Fibroblast of lung (primary cell): ENCODE measurements around the gene CLMN. TPM values are rescaled to one million over a fixed set of nuclear protein-coding genes. Genes with fewer than 3 reads are reported as not detected.

Experiments used
- DNase-seq, 2 donors: peaks; one replicate each; pipeline versions ENCODE4 v3.0.0 to v3.0.0-alpha.2; 2010; ENCODE audit warnings: low read depth in 2 of 2
- H2AFZ ChIP-seq: 2 replicates; pipeline ENCODE4 v1.5.1; 2012; ENCODE audit warnings: low read length, control low read depth, inconsistent platforms
- H3K27ac ChIP-seq: 2 replicates; pipeline ENCODE4 v1.5.1; 2011; ENCODE audit warnings: low read length, control low read depth; ENCODE audit not compliant: insufficient read depth
- H3K27me3 ChIP-seq: 2 replicates; pipeline ENCODE4 v1.5.1; 2011; ENCODE audit warnings: mild to moderate bottlenecking, low read length; ENCODE audit not compliant: control insufficient read depth, insufficient read depth
- H3K36me3 ChIP-seq: 2 replicates; pipeline ENCODE4 v1.5.1; 2011; ENCODE audit warnings: low read length; ENCODE audit not compliant: control insufficient read depth, insufficient read depth
- H3K4me1 ChIP-seq: 2 replicates; pipeline ENCODE4 v1.5.1; 2011; ENCODE audit warnings: low read length; ENCODE audit not compliant: control insufficient read depth, insufficient read depth; ENCODE audit errors: extremely low read depth
- H3K4me2 ChIP-seq: 2 replicates; pipeline ENCODE4 v1.5.1; 2011; ENCODE audit warnings: low read length, control low read depth; ENCODE audit not compliant: insufficient read depth; ENCODE audit errors: extremely low read depth
- H3K4me3 ChIP-seq, 4 experiments: fragments of 200-600 bp in 1 of 4; sonication (generic) in 1 of 4; replicated peaks in 1 of 4; 2 replicates each; pipeline ENCODE4 v1.5.1; 2011 to 2016; ENCODE audit warnings: low read length in 4 of 4, low read depth in 3 of 4, mild to moderate bottlenecking in 3 of 4, control low read depth in 2 of 4, inconsistent platforms in 1 of 4, mixed read lengths in 1 of 4; ENCODE audit not compliant: insufficient read depth in 1 of 4; ENCODE audit errors: control extremely low read depth in 1 of 4
- H3K79me2 ChIP-seq: 2 replicates; pipeline ENCODE4 v1.5.1; 2012; ENCODE audit warnings: mild to moderate bottlenecking, low read length, inconsistent platforms; ENCODE audit not compliant: control insufficient read depth, insufficient read depth
- H3K9ac ChIP-seq: 2 replicates; pipeline ENCODE4 v1.5.1; 2011; ENCODE audit warnings: mild to moderate bottlenecking, low read length, control low read depth; ENCODE audit not compliant: insufficient read depth
- H3K9me3 ChIP-seq: 2 replicates; pipeline ENCODE4 v1.5.1; 2012; ENCODE audit warnings: low read depth, low read length; ENCODE audit not compliant: control insufficient read depth, insufficient read depth
- H4K20me1 ChIP-seq: 2 replicates; pipeline ENCODE4 v1.5.1; 2011; ENCODE audit warnings: low read length; ENCODE audit not compliant: control insufficient read depth, insufficient read depth; ENCODE audit errors: extremely low read depth
- CTCF ChIP-seq, 2 donors: IDR thresholded peaks in 1 of 2; conservative IDR thresholded peaks in 1 of 2; 1 replicate in 1 of 2; 2 replicates in 1 of 2; pipeline ENCODE4 v1.5.1; 2011 to 2012; ENCODE audit warnings: low read length in 2 of 2, control low read depth in 1 of 2, inconsistent platforms in 1 of 2, low read depth in 1 of 2, mild to moderate bottlenecking in 1 of 2
- EZH2 ChIP-seq: IDR thresholded peaks from 2 replicates; pipeline ENCODE4 v1.5.1; 2012; ENCODE audit warnings: low read length, control low read depth, mild to moderate bottlenecking; ENCODE audit errors: missing control alignments
- polyA plus RNA-seq, 2 donors: library from polyadenylated mRNA; depleted of rRNA in 1 of 2; stranded (reverse) in 1 of 2; unstranded in 1 of 2; fragments of >200 nt; gene quantifications; 2 replicates each; pipeline ENCODE4 v1.2.1, GENCODE V29; 2011 to 2012; ENCODE audit warnings: missing spikeins in 1 of 2
- total RNA-seq: library from RNA; depleted of rRNA; stranded (reverse); fragments of >200 nt; gene quantifications from 2 replicates; pipeline ENCODE4 v1.2.1, GENCODE V29; 2014

CLMN gene
- total and polyA plus RNA-seq, 2 donors (not counting 1 experiment from before 2014, with no cell fraction given) = 0.83 to 2.7 TPM

DNA sequence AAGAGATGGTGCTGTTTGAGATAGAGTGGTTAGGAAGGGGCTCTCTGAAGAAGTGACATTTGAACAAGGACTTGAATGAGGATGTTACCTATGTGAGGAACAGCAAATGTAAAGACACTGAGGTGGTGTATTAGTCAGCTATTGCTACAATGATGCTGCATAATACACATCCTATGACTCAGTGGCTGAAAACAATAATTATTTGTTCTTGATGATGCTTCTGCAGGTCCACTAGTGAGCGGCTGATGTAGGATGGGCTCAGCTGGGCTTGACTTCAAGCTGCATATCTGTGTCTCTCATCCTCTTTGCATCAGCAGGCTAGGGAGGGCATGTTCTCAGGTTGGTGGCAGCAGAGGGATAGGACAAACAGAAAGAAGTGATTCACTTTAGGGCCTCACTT lies 21.4 kb upstream of the CLMN start:
- TF ChIP-seq CTCF (conservative IDR thresholded peaks at IDR 0.05 in 1 of 2, IDR thresholded peaks at IDR 0.05 in 1 of 2; ENCODE audit: low read depth in 1 of 2, low read length in 2 of 2) (no peak), EZH2 (no peak)
- Histone ChIP-seq H3K27me3 (no peaks in the 10 kb centered on the region), H3K9me3 (no peaks in the 10 kb centered on the region), H4K20me1 (no peaks in the 10 kb centered on the region), H3K4me3 (no peak overlapping the region), H3K79me2 (no peaks in the 10 kb centered on the region), H3K4me1 (no peaks in the 10 kb centered on the region), H3K27ac (no peak overlapping the region), H3K4me2 (no peak overlapping the region), H3K36me3 (no peaks in the 10 kb centered on the region), H2AFZ (no peak overlapping the region), H3K9ac (no peak overlapping the region)
- no peak for DNase-seq

- H3K4me1 ChIP-seq = no peaks in the 10 kb centered on the region
- no peak overlapping the region for H2AFZ ChIP-seq
- no peak for DNase-seq
- H3K27ac ChIP-seq = no peak overlapping the region
- H3K79me2 ChIP-seq = no peaks in the 10 kb centered on the region
- no peak overlapping the region for H3K4me3 ChIP-seq
- TF ChIP-seq EZH2 (no peak), CTCF (conservative IDR thresholded peaks at IDR 0.05 in 1 of 2, IDR thresholded peaks at IDR 0.05 in 1 of 2; ENCODE audit: low read depth in 1 of 2, low read length in 2 of 2) (no peak)
- H3K27me3 ChIP-seq = no peaks in the 10 kb centered on the region
- no peaks in the 10 kb centered on the region for H3K36me3 ChIP-seq
- no peak overlapping the region for H3K4me2 ChIP-seq
- no peaks in the 10 kb centered on the region for H4K20me1 ChIP-seq
- H3K9ac ChIP-seq = no peak overlapping the region
- no peaks in the 10 kb centered on the region for H3K9me3 ChIP-seq
Measured at GRCh38 chr14:95340201-95340697, 20.5 kb upstream of the CLMN start.

- no peaks in the 10 kb centered on the region for H4K20me1 ChIP-seq
- no peaks in the 10 kb centered on the region for H3K4me1 ChIP-seq
Measured at GRCh38 chr14:95339301-95339865, 19.7 kb upstream of the CLMN start.

More at GRCh38 chr14:95339301-95339865, 19.7 kb upstream of the CLMN start:
- no peaks in the 10 kb centered on the region for H3K9me3 ChIP-seq
- TF ChIP-seq CTCF (conservative IDR thresholded peaks at IDR 0.05 in 1 of 2, IDR thresholded peaks at IDR 0.05 in 1 of 2; ENCODE audit: low read depth in 1 of 2, low read length in 2 of 2) (no peak), EZH2 (no peak)
- no peak overlapping the region for H3K4me3 ChIP-seq
- H3K9ac ChIP-seq = no peak overlapping the region
- H2AFZ ChIP-seq = no peak overlapping the region
- no peak overlapping the region for H3K4me2 ChIP-seq
- no peaks in the 10 kb centered on the region for H3K27me3 ChIP-seq
- H3K36me3 ChIP-seq = no peaks in the 10 kb centered on the region
- no peak for DNase-seq
- no peak overlapping the region for H3K27ac ChIP-seq
- H3K79me2 ChIP-seq = no peaks in the 10 kb centered on the region
